Stomach (tissue), 9 donors: ENCODE data around the gene EIF3D. TPM values are rescaled to one million over a fixed set of nuclear protein-coding genes. Genes with fewer than 3 reads are reported as not detected.

Experiments used
- DNase-seq, 2 donors: peaks; one replicate each; pipeline versions ENCODE4 v3.0.0 to v3.0.0-alpha.2; 2013 to 2019
- H3K27ac ChIP-seq, 5 donors: fragments of 200-600 bp in 4 of 5; sonication (generic) in 4 of 5; one replicate each; pipeline ENCODE4 v1.5.1; 2013 to 2019; ENCODE audit warnings: mild to moderate bottlenecking in 1 of 5, moderate library complexity in 1 of 5
- H3K27me3 ChIP-seq, 3 donors: fragments of 200-600 bp; sonication (generic); one replicate each; pipeline ENCODE4 v1.5.1; 2017 to 2019; ENCODE audit warnings: mixed run types in 1 of 3
- H3K36me3 ChIP-seq, 4 donors: fragments of 200-600 bp; sonication (generic); 1 replicate in 3 of 4; 2 replicates in 1 of 4; pipeline ENCODE4 v1.5.1; 2016 to 2019
- H3K4me1 ChIP-seq, 4 donors: fragments of 200-600 bp; sonication (generic); one replicate each; pipeline ENCODE4 v1.5.1; 2016 to 2019
- H3K4me3 ChIP-seq, 4 donors: fragments of 200-600 bp; sonication (generic) in 3 of 4; one replicate each; pipeline ENCODE4 v1.5.1; 2016 to 2019; ENCODE audit warnings: mild to moderate bottlenecking in 1 of 4
- H3K9me3 ChIP-seq, 4 donors: fragments of 200-600 bp; sonication (generic); one replicate each; pipeline ENCODE4 v1.5.1; 2016 to 2019
- EP300 ChIP-seq: sonication (generic); formaldehyde crosslinking; IDR thresholded peaks from one replicate; pipeline ENCODE4 v1.6.1; 2017; ENCODE audit warnings: antibody characterized with exemption
- POLR2A ChIP-seq, 4 donors: fragments of 450-650 bp; IDR thresholded peaks; one replicate each; pipeline ENCODE4 v1.6.1; 2016; ENCODE audit warnings: antibody characterized with exemption in 4 of 4, control low read depth in 2 of 4, mild to moderate bottlenecking in 1 of 4, moderate library complexity in 1 of 4
- POLR2AphosphoS5 ChIP-seq, 3 donors: sonication (generic); formaldehyde crosslinking; IDR thresholded peaks; one replicate each; pipeline ENCODE4 v1.6.1; 2016; ENCODE audit warnings: antibody characterized with exemption in 3 of 3
- WGBS, 5 donors: extraction: QIAGEN DNeasy Blood & Tissue Kit in 3 of 5; methylation state at CpG; one replicate each; pipeline versions ENCODE4 v1.1.5 to v1.1.7; 2013 to 2018; 5-methylcytosine and 5-hydroxymethylcytosine counted together
- intact Hi-C: fragments of 100-400 bp; cut with DNase I; formaldehyde crosslinking; loops from one replicate; pipeline ENCODE4 v1.15.1; 2023; ENCODE audit warnings: low total_unique reads
- polyA plus RNA-seq, 3 donors: library from polyadenylated mRNA; stranded (reverse); fragments of 200-250 nt; gene quantifications; one replicate each; pipeline ENCODE4 v1.2.3, GENCODE V29; 2013
- total RNA-seq, 5 donors: library from RNA; depleted of rRNA; stranded (reverse); fragments of >200 nt; gene quantifications; one replicate each; pipeline versions ENCODE4 v1.1.0 to v1.2.3, GENCODE V29; 2014 to 2016
- TF ChIP-seq, protein P1 (sequence below), 7 experiments: fragments of 450-650 bp in 4 of 7; fragments of 200-600 bp in 3 of 7; sonication (generic) in 3 of 7; IDR thresholded peaks; one replicate each; pipeline ENCODE4 v1.5.1; 2016 to 2019; ENCODE audit warnings: antibody characterized with exemption in 7 of 7, control low read depth in 2 of 7, mild to moderate bottlenecking in 1 of 7
- donor health status: healthy with polysubstance abuse.
- donor health status: Bipolar disorder and iron deficiency.
- donor health status: healthy.

The EIF3D gene
- total and polyA plus RNA-seq, 8 donors, result 80.4 to 242 (median 187) TPM

DNA sequence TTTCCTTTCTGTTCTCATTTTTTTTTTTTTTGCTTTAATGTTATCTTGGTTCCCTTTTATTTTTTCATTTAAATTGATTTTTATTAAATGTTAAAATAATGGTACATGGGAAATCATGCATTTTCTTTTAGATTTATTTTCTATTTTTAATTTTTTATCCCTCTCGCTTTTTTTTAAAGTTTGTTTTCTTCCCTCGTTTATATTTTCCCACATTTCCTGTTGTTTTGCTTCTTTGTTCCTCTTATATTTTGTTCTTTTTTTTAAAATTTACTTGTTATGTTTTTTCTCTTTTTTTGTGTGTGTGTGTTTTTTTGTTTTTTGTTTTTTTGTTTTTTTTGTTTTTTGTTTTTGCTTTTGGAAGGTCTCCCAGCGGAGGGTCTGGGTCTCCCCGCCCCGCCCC, 34.9 kb upstream of the EIF3D start:
- H3K27me3 ChIP-seq, result peaks cover 0 to 68% (median 27%) of the 10 kb centered on the region in 3 donors
- TF ChIP-seq, protein P1, sequence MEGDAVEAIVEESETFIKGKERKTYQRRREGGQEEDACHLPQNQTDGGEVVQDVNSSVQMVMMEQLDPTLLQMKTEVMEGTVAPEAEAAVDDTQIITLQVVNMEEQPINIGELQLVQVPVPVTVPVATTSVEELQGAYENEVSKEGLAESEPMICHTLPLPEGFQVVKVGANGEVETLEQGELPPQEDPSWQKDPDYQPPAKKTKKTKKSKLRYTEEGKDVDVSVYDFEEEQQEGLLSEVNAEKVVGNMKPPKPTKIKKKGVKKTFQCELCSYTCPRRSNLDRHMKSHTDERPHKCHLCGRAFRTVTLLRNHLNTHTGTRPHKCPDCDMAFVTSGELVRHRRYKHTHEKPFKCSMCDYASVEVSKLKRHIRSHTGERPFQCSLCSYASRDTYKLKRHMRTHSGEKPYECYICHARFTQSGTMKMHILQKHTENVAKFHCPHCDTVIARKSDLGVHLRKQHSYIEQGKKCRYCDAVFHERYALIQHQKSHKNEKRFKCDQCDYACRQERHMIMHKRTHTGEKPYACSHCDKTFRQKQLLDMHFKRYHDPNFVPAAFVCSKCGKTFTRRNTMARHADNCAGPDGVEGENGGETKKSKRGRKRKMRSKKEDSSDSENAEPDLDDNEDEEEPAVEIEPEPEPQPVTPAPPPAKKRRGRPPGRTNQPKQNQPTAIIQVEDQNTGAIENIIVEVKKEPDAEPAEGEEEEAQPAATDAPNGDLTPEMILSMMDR (IDR thresholded peaks at IDR 0.05), result no peak
- no peak for TF ChIP-seq POLR2AphosphoS5 (IDR thresholded peaks at IDR 0.05)
- TF ChIP-seq EP300, result no peak
- TF ChIP-seq POLR2A (IDR thresholded peaks at IDR 0.05), result no peak
- H3K4me3 ChIP-seq, result no peak overlapping the region
- no peaks in the 10 kb centered on the region for H3K4me1 ChIP-seq
- no peak overlapping the region for H3K27ac ChIP-seq
- H3K36me3 ChIP-seq, result no peaks in the 10 kb centered on the region
- intact Hi-C loops, result no loop called here
- H3K9me3 ChIP-seq, result no peaks in the 10 kb centered on the region
- WGBS, 5 donors, result 27 to 43% (median 36%) methylated on average over 4 to 5 of the region's 5 CpGs
- no peak for DNase-seq

DNA sequence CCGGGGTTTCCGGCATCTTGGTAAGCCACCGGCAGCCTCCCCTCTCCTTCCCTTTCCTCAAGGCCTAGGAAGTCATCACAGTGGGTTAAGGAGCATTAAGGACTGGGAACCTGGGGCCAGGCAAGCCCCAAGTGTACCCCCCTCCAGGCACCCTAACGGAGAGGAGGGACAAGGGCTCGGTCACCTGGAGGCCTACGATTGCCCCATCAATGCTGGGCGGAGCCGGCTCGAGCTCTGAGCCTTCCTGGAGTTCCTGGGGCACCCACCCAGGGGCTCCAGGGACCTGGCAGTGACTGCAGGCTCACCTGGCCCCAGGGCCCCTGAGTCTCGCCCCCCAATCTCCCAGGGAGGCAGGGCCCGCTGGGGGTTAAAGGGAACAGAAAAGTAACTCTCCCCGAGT, 34.5 kb upstream of the EIF3D start:
- 38 to 54% (median 45%) methylated on average over 5 to 12 of the region's 12 CpGs for WGBS, 5 donors
- Histone ChIP-seq H3K4me1 (no peaks in the 10 kb centered on the region), H3K27ac (no peak overlapping the region), H3K4me3 (no peak overlapping the region), H3K27me3 (peaks cover 0 to 68% (median 27%) of the 10 kb centered on the region in 3 donors), H3K36me3 (no peaks in the 10 kb centered on the region), H3K9me3 (no peaks in the 10 kb centered on the region)
- no peak for DNase-seq
- intact Hi-C loops, result no loop called here
- TF ChIP-seq, protein P1 (IDR thresholded peaks at IDR 0.05), result no peak

DNA sequence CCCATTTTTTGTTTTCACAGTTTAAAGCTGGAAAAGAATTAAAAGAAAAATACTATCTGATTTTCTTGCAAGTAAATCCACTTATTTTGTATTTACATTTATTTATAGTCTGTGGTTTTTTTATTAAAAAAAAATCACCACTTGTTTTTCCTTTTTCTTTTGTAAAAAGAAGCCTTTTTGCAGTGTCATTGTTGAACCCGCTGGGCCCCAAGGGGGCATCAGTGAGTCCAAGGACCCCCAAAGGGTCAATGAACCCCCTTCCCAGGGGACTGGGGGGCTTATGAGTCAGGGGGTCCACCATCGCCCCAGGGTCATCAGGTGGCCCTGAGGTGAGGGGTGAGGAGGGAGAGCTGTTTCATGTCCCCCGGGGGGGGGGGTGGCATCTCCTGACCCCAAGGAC, 34.0 kb upstream of the EIF3D start:
- Histone ChIP-seq H3K27me3 (peaks cover 0 to 66% (median 27%) of the 10 kb centered on the region in 3 donors), H3K27ac (no peak overlapping the region), H3K4me3 (no peak overlapping the region), H3K9me3 (no peaks in the 10 kb centered on the region), H3K4me1 (no peaks in the 10 kb centered on the region), H3K36me3 (no peaks in the 10 kb centered on the region)
- intact Hi-C loops, result no loop called here
- WGBS, 5 donors, result 41 to 80% (median 64%) methylated on average over 2 to 3 of the region's 3 CpGs
- no peak for TF ChIP-seq EP300
- TF ChIP-seq, protein P1 (IDR thresholded peaks at IDR 0.05), result no peak
- no peak for DNase-seq

DNA sequence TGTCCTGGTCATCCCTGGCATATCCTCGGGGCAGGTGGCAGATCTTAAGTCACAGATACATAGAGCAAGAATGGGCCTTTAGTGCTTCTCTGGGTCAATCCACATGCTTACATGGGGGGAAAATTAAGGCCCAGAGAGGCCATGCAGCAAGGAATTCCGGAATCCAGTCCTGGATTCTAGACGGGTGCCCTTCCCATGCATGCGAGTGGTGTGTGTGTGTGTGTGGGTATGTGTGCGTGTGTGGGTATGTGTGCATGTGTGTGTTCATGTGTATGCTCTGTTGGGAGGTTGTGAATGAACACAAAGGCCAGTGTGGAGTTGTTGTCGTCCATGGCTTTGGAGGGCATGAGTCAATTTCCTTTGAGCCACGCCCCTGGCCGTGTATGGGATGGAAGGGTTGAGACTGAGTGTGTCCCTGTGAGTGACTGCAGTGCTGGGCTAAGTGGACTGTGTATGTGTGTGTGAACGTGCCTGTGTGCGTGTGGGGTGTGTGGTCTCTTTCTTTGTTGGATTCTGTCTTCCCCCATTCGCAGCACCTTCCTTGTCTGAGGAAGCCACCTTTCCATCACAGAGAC, 33.4 kb upstream of the EIF3D start:
- intact Hi-C loops, result no loop called here
- Histone ChIP-seq H3K36me3 (no peaks in the 10 kb centered on the region), H3K9me3 (no peaks in the 10 kb centered on the region), H3K4me1 (no peaks in the 10 kb centered on the region), H3K4me3 (no peak overlapping the region), H3K27me3 (peaks cover 0 to 64% (median 27%) of the 10 kb centered on the region in 3 donors), H3K27ac (no peak overlapping the region)
- 56 to 67% (median 58%) methylated on average over 11 of the region's 11 CpGs for WGBS, 5 donors
- peak in 1 of 2 donors; percentile 38 for DNase-seq
- no peak for TF ChIP-seq POLR2A (IDR thresholded peaks at IDR 0.05)
- TF ChIP-seq POLR2AphosphoS5 (IDR thresholded peaks at IDR 0.05), result no peak
- TF ChIP-seq, protein P1 (IDR thresholded peaks at IDR 0.05), result no peak
- TF ChIP-seq EP300, result no peak
